Tibial nerve (tissue), 4 donors: ENCODE measurements around the gene RPP30.
A peak's percentile ranks its signal among the peaks of the same experiment; 100 is the strongest.

Source experiments
- CTCF ChIP-seq, 5 experiments: fragments of 200-600 bp in 3 of 5; fragments of 450-650 bp in 2 of 5; sonication (generic) in 3 of 5; IDR thresholded peaks; one replicate each; pipeline ENCODE4 v1.5.1; 2016 to 2019; ENCODE audit warnings: antibody characterized with exemption in 5 of 5, mild to moderate bottlenecking in 3 of 5, moderate library complexity in 2 of 5
- EP300 ChIP-seq, 2 donors: sonication (generic); formaldehyde crosslinking; IDR thresholded peaks; one replicate each; pipeline ENCODE4 v1.6.1; 2017; ENCODE audit warnings: antibody characterized with exemption in 2 of 2, mild to moderate bottlenecking in 1 of 2
- POLR2A ChIP-seq, 2 donors: fragments of 450-650 bp; IDR thresholded peaks; one replicate each; pipeline ENCODE4 v1.6.1; 2017; ENCODE audit warnings: antibody characterized with exemption in 2 of 2, mild to moderate bottlenecking in 2 of 2, moderate library complexity in 2 of 2

- TF ChIP-seq CTCF (IDR thresholded peaks at IDR 0.05) (peak in 4 of 5 experiments; percentile 11 to 45 (median 34)), POLR2A (IDR thresholded peaks at IDR 0.05) (no peak), EP300 (IDR thresholded peaks at IDR 0.05) (no peak)
Measured at GRCh38 chr10:90871279-90871765, 452 bp upstream of the RPP30 start.
